SKM-1 (cell line): ENCODE data around the gene ELOA.
"Not testable (repeated sequence)": the region's sequence is repeated elsewhere in the genome, so short reads cannot be mapped to it uniquely, and the experiment has no call there.

Source experiments
- DNase-seq: peaks from one replicate; lab custom pipeline; 2025; ENCODE audit not compliant: unreplicated experiment; lab: John Stamatoyannopoulos, UW

The ELOA gene

DNA sequence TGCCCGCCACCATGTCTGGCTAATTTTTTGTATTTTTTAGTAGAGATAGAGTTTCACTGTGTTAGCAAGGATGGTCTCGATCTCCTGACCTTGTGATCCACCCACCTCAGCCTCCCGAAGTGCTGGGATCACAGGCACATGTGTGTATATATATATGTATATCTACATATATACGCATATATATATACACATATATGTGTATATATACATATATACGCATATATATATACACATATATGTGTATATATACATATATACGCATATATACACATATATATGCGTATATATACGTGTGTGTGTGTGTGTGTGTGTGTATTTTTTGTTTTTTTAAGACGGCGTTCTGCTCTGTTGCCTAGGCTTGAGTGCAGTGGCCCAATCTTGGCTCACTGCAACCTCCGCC lies 39.9 kb downstream of the ELOA start:
- DNase-seq, result not testable (repeated sequence)

GRCh38 chr1:23784846-23785245 lies 41.6 kb downstream of the ELOA start:
- DNase-seq, result no peak

DNA sequence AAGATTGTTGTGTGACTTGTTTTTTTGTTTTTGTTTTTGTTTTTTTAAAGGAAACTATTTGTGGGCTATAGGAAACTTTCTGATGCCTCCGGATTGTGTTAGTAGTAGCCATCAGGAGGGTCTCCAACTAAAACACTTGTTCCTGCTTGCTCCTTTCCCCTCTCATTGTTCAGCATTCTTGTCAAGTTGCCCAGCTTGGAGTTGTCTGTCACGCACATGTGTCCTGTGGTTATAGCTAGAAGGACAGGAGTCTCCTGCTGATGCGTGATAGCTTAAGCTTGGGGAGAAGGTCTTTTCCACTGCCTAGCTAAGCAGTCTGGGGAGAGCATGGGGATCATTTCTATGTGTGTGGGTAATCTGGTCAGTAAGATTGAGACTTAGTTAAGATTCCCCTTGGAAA lies 44.4 kb downstream of the ELOA start:
- no peak for DNase-seq

- DNase-seq, result no peak
Observed at GRCh38 chr1:23788695-23789094, 45.4 kb downstream of the ELOA start.

DNA sequence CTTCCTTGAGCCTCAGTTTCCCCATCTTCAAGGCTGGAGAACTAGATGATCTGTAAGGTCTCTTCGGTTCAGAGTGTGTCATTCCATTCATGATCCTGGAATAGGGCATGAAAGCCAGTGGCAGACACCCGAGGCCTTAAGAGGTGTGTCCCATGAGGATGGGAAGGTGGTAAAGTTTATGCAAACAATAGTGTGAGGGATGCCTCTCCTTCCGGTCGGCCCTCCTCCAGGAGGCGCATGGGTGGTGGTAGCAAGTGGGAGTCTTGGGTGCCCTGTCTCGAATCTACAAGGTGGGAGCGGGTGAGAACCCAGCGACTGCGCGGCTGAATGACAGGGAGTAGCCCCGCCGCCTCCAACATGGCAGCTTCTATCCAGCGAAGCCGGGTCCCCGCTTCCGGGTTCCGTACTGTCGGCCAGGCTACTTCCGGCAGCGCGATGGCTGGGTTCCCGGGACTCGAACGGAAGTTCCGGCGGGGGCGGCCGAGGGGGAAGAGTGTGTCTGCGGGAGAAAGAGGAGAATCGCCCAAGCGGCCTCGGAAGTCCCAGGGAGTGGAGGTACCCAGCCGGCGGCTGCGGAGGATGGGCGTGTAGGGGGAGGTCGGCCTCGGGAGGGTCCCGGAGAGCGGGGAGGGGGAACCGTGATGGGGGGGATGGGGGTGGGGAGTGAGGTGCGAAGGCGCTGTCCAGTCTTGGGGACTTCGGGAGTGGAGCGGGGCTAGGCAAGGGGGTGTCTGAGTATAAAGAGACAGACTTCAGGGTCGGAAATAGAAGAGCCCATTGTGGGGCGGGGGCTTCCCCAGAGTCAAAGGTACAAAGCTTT lies 47.6 kb downstream of the ELOA start, which contains the start of gene LYPLA2:
Gene LYPLA2, plus strand, starts transcription at position 450 of the 820 bp plus-strand sequence. CDS start 1,538 bp downstream, outside the sequence.
- DNase-seq, result peak; percentile 64

DNA sequence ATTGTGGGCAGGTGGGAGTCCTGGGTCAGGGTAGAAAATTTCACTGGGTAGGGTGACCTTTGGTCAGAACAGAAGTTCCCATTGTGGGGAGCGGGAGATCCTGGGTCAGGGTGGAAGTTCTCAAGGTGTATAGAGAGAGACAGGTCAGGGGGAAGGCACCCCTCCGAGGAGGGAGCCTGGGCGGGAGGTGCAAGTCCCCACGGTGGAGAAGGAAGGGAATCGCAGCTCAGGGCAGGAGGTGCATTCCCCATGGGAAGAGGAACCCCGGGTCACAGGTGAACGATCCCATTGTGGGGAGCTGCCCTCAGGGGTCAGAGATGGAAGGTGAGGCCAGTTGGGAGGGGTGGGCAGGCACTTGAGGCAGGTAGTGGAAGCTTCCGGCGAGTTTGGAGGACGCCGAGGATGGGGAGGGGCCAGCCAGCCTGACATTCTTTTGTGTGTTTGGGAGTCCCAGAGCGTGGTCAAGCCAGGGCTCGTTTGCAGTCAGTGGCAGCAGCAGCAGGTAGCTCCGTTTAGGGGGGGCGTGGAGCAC lies 48.3 kb downstream of the ELOA start:
- no peak for DNase-seq

- no peak for DNase-seq
Observed at GRCh38 chr1:23792151-23792945, 49.1 kb downstream of the ELOA start.

GRCh38 chr1:23793018-23793781 lies 49.9 kb downstream of the ELOA start:
- no peak for DNase-seq

- no peak for DNase-seq
Observed at GRCh38 chr1:23793861-23794731, 50.8 kb downstream of the ELOA start.

DNA sequence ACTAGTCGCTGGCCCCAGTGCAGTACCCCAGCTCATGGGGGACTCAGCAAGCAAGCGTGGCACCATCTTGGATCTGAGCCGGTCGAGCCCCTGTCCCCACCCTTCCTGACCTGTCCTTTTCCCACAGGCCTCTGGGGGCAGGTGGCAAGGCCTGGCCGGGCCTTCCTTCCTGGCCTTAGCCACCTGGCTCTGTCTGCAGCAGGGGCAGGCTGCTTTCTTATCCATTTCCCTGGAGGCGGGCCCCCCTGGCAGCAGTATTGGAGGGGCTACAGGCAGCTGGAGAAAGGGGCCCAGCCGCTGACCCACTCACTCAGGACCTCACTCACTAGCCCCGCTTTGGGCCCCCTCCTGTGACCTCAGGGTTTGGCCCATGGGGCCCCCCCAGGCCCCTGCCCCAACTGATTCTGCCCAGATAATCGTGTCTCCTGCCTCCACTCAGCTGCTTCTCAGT lies 51.5 kb downstream of the ELOA start:
- DNase-seq, result not testable (repeated sequence)

DNA sequence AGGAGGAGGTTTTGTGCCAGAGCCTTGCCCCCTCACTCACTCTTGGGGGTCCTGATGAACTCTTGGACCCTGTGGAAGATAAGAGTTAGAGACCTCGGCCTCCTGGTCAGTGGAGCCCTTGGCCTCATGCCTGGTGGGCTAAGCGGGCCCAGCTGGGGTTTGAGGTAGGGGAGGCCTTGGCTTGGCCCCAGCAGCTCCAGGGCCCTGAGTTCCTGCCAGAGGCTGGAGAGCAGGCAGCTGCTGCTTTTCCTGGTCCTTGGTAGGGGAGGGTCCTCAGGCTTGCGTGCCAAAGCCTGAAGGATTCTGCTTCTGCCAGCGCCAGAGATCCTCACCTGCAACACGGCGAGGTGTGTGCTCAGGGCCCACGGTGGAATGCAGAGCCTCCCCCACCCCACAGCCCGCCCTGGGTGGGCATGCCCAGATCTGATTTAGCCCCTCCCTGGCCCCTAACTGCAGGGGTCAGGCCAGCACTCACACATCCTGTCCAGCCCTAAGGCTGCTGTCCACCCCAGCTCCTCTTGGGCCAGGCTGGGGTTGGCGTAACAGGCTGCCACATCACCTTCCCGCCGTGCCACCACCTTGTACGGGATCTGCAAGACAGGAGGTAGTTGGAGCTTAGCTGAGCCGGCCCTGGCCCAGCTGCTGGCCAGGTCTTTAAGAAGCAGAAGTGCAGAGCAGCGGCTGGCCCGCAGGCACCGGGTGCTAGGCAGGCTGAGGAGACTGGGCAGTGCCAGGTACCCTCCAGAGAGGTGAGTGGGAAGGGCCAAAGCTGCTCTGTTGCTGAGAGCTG lies 52.6 kb downstream of the ELOA start:
- no peak for DNase-seq

- no peak for DNase-seq
Observed at GRCh38 chr1:23796466-23797271, 53.4 kb downstream of the ELOA start.

DNA sequence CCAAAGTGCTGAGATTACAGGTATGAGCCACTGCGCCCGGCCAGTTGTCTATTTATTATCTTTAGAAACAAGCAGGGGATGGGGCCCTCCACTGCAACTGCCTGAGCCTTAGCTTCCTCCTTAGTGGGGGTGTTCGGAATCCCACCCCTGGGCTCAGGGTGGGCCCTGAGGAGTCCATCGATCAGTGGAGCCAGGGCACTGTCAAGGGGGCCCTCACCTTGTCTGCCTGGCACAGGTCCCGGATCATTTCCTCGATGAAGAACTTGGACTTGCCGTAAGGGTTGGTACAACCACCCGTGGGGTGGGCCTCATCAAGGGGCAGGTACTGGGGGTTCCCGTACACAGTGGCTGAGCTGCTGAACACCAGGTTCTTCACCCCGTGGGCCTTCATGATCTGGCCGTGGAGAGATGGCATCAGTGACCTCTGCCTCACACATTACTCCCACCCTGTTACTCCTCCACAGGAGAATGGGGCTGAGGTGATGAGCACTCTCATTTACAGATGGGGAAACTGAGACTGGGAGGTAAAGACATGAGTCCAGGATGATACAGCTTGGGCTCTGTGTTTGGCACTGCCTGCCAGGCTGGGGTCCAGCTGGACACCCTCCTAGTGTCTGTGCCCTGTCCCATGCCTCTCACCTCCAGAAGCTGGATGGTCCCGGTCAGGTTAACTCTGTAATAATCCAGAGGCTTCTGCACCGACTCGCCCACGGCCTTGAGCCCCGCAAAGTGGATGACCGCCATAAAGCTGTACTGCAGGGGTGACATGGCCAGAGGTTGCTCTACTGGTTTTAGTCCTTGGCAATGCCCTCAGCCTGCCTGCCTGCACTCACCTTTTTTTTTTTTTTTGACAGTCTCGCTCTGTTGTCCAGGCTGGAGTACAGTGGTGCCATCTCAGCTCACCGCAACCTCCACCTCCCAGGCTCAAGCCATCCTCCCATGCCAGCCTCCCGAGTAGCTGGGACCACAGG lies 54.5 kb downstream of the ELOA start:
- DNase-seq, result no peak

DNA sequence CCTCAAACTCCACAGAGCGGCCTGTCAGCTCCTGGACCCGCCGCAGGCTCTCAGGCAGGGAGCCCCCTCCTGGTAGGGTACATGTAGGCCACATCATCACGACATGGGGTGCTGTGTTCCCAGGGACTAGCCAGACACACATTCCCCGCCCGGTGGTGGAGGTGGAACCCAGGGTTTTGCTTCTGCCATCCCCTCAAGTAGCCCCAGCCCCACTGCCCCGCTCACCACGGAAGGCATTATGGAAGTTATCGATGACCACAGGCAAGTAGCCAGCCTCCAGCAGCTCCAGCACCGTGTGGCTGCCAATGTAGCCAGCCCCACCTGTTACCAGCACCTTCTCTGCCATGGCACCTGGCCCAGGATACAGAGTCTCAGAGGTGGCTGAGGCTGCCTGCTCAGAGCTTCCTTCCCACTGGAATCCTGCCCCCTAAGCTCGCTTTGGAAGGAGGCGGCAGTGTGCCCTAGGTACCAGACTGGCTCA lies 55.4 kb downstream of the ELOA start:
- DNase-seq, result no peak

- DNase-seq, result no peak
Observed at GRCh38 chr1:23799255-23799569, 55.9 kb downstream of the ELOA start.

- DNase-seq, result no peak
Observed at GRCh38 chr1:23799570-23800399, 56.5 kb downstream of the ELOA start.
